GM21576 (cell line): ENCODE data around the gene ORMDL1.
A peak's percentile ranks its signal among the peaks of the same experiment; 100 is the strongest.

Source experiments
- ATAC-seq: cut with Tn5 transposase; IDR thresholded peaks from one replicate; pipeline ENCODE4 v1.9.1; 2021; ENCODE audit warnings: mild to moderate bottlenecking, moderate library complexity; ENCODE audit not compliant: unreplicated experiment

Gene ORMDL1

GRCh38 chr2:189783927-189784867 lies at the start of gene ORMDL1, which contains the start of gene PMS1:
ORMDL1 (minus strand) TSS chr2:189784339; CDS start chr2:189782595, 1,744 bp downstream.
PMS1 (plus strand) TSS chr2:189784450; CDS start chr2:189791810, 7,360 bp downstream.
- peak; percentile 87 for ATAC-seq

GRCh38 chr2:189830510-189830909 lies 46.4 kb upstream of the ORMDL1 start:
- ATAC-seq = no peak

GRCh38 chr2:189829102-189829833 lies 45.1 kb upstream of the ORMDL1 start:
- no peak for ATAC-seq

- no peak for ATAC-seq
Measured at GRCh38 chr2:189826039-189826438, 41.9 kb upstream of the ORMDL1 start.

GRCh38 chr2:189824694-189825396 lies 40.7 kb upstream of the ORMDL1 start:
- ATAC-seq = no peak

- no peak for ATAC-seq
Measured at GRCh38 chr2:189821953-189822748, 38.0 kb upstream of the ORMDL1 start.

GRCh38 chr2:189819297-189819704 lies 35.2 kb upstream of the ORMDL1 start:
- ATAC-seq = no peak

GRCh38 chr2:189818249-189819038 lies 34.3 kb upstream of the ORMDL1 start:
- no peak for ATAC-seq

GRCh38 chr2:189803431-189803830 lies 19.3 kb upstream of the ORMDL1 start:
- ATAC-seq = no peak

- no peak for ATAC-seq
Measured at GRCh38 chr2:189802396-189802912, 18.3 kb upstream of the ORMDL1 start.

- no peak for ATAC-seq
Measured at GRCh38 chr2:189799531-189799930, 15.4 kb upstream of the ORMDL1 start.

GRCh38 chr2:189799030-189799331 lies 14.8 kb upstream of the ORMDL1 start:
- ATAC-seq = no peak

- peak; percentile 61 for ATAC-seq
Measured at GRCh38 chr2:189798312-189799029, 14.3 kb upstream of the ORMDL1 start.

GRCh38 chr2:189797902-189798301 lies 13.8 kb upstream of the ORMDL1 start:
- no peak for ATAC-seq

- no peak for ATAC-seq
Measured at GRCh38 chr2:189794310-189794709, 10.2 kb upstream of the ORMDL1 start.

- ATAC-seq = no peak
Measured at GRCh38 chr2:189791338-189792042, 7.4 kb upstream of the ORMDL1 start.

- peak; percentile 28 for ATAC-seq
Measured at GRCh38 chr2:189783451-189783926, 650 bp downstream of the ORMDL1 start.

- no peak for ATAC-seq
Measured at GRCh38 chr2:189782221-189782671, 1.9 kb downstream of the ORMDL1 start.
